ENCODE results near the gene ASMTL.

The ASMTL gene

DNA sequence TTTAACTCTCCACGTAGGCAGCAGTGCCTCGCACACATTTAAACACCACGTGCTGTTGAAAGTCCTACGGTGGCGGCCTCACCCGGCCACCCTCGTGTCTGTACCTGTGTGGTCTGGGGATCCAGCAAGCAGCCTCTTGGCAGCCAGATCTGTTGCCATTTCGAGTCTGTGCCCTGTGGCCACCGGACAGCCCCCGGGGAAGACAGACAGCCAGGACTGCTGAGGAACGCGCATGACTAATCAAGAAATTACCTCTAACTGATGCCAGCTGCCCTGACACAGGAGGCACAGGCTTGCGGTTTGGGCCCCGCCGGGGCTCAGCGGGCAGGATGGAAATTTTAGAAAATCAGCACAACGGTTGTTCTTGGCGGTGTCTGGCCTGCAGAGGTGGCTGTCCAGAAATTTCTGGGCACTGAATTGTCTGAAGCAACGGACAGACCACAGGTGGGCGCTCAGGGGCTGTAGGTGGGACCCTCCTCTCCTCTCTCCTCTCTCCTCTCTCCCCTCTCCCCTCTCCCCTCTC is 15.6 kb upstream of the ASMTL start:
- Histone ChIP-seq H3K36me3 (no peaks in the 10 kb centered on the region), H3K4me3 (ENCODE audit: low read depth, low read length) (no peak overlapping the region), H3K27ac (no peak overlapping the region), H3K9me3 (ENCODE audit: severe bottlenecking) (no peaks in the 10 kb centered on the region), H3K27me3 (ENCODE audit: insufficient read depth, low read depth, severe bottlenecking) (peaks cover 39% of the 10 kb centered on the region)
- no peak for DNase-seq
- TF ChIP-seq, protein P1, sequence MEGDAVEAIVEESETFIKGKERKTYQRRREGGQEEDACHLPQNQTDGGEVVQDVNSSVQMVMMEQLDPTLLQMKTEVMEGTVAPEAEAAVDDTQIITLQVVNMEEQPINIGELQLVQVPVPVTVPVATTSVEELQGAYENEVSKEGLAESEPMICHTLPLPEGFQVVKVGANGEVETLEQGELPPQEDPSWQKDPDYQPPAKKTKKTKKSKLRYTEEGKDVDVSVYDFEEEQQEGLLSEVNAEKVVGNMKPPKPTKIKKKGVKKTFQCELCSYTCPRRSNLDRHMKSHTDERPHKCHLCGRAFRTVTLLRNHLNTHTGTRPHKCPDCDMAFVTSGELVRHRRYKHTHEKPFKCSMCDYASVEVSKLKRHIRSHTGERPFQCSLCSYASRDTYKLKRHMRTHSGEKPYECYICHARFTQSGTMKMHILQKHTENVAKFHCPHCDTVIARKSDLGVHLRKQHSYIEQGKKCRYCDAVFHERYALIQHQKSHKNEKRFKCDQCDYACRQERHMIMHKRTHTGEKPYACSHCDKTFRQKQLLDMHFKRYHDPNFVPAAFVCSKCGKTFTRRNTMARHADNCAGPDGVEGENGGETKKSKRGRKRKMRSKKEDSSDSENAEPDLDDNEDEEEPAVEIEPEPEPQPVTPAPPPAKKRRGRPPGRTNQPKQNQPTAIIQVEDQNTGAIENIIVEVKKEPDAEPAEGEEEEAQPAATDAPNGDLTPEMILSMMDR (IDR thresholded peaks at IDR 0.05; ENCODE audit: low read depth, low read length) = peak; percentile 43

DNA sequence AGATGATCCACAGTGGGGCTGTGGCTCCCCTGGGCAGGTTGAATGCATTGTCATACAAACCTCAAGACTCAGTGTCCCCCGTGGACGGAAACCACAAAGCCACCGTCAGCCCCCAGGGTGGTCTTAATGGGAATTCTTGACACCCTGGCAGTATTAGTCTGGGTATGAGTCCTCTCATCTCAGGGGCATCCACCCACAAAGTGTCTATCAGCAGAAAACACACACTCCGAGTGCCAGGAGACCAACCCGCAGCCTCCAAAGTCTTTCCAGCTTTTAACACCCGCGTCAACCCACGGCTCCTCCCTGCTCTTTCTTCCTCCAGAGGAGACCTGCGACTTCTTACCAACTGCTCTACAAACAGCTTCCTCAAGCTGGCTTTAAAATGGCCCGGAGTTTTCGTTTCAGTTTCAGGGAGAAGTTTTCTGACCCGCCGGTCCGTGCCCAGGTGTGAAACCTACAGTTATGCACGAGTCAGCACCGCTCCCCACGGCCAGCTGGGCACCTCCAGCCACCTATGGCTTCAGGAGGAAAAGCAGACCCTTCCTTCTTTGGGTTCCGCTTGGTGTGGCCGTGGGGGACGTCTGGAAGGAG is 14.4 kb upstream of the ASMTL start:
- no peak overlapping the region for H3K27ac ChIP-seq
- H3K4me3 ChIP-seq (ENCODE audit: low read depth, low read length) = no peak overlapping the region
- TF ChIP-seq, protein P1 (IDR thresholded peaks at IDR 0.05; ENCODE audit: low read depth, low read length) = no peak
- peaks cover 39% of the 10 kb centered on the region for H3K27me3 ChIP-seq (ENCODE audit: insufficient read depth, low read depth, severe bottlenecking)
- no peaks in the 10 kb centered on the region for H3K9me3 ChIP-seq (ENCODE audit: severe bottlenecking)
- no peaks in the 10 kb centered on the region for H3K36me3 ChIP-seq
- no peak for DNase-seq

DNA sequence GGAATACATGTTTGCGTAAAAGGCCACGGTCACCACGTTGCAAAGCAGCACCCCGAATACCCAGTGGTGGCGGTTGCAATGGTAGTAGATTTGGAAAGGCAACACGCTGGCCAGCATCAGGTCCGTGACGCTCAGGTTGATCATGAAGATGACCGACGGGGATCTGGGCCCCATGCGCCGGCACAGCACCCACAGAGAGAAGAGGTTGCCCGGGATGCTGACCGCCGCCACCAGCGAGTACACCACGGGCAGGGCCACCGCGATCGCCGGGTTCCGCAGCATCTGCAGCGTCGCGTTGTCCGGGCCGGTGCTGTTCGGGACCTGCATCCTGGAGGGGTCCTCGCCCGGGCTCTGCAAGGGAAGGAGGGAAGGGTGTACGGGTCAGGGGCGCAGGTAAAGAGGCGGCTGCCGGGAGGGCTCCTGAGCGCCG is 13.5 kb upstream of the ASMTL start:
- no peaks in the 10 kb centered on the region for H3K36me3 ChIP-seq

DNA sequence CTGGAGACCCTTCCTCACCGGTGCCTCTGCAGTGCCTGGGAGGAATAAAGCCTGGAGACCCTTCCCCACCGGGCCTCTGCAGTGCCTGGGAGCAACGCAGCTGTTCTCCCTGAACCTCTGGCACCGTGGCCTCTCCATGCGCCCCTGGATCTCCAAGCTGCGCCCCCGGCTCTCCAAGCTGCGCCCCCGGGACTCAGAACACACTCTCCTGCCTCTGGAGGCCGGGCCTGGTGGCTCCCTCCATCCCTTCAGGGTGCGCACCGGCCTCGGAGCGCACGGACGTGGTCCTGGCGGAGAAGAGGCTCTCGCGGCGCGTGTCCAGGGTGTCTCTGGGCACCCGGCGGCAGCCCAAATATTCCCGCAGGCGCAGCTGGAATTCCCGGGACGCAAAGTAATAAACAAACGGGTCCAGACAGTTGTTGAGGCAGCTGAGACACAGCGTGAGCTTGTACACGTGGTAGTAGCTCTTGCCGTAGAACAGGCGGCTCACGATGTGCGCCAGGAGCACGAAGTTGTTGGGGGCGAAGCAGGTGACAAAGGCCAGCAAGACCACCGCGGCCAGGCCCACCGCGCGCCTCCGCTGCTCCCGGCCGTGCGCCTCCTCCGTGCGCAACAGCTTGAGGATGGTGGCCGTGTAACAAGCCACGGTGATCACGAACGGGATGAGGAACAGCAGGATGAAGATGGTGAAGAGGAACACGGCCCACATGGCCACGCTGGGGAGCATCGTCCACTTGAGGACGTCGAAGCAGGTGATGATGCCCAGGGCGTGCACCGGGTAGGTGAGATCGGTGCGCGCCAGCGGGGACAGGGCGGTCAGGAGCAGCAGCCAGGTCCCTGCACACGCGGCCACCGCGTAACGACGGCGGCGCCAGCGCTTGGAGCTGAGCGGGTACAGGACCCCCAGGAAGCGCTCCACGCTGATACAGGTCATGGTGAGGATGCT is 12.8 kb upstream of the ASMTL start:
- TF ChIP-seq, protein P1 (IDR thresholded peaks at IDR 0.05; ENCODE audit: low read depth, low read length) = no peak
- Histone ChIP-seq H3K36me3 (no peaks in the 10 kb centered on the region), H3K4me3 (ENCODE audit: low read depth, low read length) (peak overlapping the region; percentile 3), H3K27me3 (ENCODE audit: insufficient read depth, low read depth, severe bottlenecking) (peaks cover 39% of the 10 kb centered on the region), H3K27ac (no peak overlapping the region), H3K9me3 (ENCODE audit: severe bottlenecking) (no peaks in the 10 kb centered on the region)
- peak; percentile 13 for DNase-seq

More for the DNA sequence above, 13.5 kb upstream of the ASMTL start:
- TF ChIP-seq, protein P1 (IDR thresholded peaks at IDR 0.05; ENCODE audit: low read depth, low read length) = no peak
- no peak overlapping the region for H3K27ac ChIP-seq
- peaks cover 39% of the 10 kb centered on the region for H3K27me3 ChIP-seq (ENCODE audit: insufficient read depth, low read depth, severe bottlenecking)
- H3K4me3 ChIP-seq (ENCODE audit: low read depth, low read length) = peak overlapping the region; percentile 3
- DNase-seq = no peak
- no peaks in the 10 kb centered on the region for H3K9me3 ChIP-seq (ENCODE audit: severe bottlenecking)

DNA sequence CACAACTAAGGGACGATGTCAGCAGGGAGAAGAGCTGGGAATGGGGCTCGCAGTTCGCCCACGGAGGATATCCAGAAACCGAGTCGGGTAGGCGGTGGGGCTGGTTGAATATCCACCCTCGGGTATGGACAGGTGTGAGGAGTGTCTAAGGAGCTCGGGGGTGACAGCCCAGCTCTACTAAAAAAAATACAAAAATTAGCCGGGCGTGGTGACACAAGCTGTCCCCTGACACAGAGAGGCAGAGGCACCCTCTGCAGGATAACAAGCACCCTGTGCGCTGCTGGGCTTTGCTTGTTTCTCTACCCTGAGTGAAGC is 12.2 kb upstream of the ASMTL start:
- Histone ChIP-seq H3K9me3 (ENCODE audit: severe bottlenecking) (no peaks in the 10 kb centered on the region), H3K36me3 (no peaks in the 10 kb centered on the region), H3K27me3 (ENCODE audit: insufficient read depth, low read depth, severe bottlenecking) (peaks cover 39% of the 10 kb centered on the region), H3K27ac (no peak overlapping the region), H3K4me3 (ENCODE audit: low read depth, low read length) (no peak overlapping the region)
- TF ChIP-seq, protein P1 (IDR thresholded peaks at IDR 0.05; ENCODE audit: low read depth, low read length) = no peak
- DNase-seq = no peak

All from WERI-Rb-1 (cell line).